ENCODE data around the gene ZCWPW1. TPM values are rescaled to one million over a fixed set of nuclear protein-coding genes. Genes with fewer than 3 reads are reported as not detected.

The ZCWPW1 gene
- polyA plus RNA-seq, 1 of the 3 experiments (the other 2 are of a cell fraction): 4.1 TPM

GRCh38 chr7:100356416-100357068 is 72.0 kb downstream of the ZCWPW1 start:
- Histone ChIP-seq H4K20me1 (ENCODE audit: insufficient read depth) (no peaks in the 10 kb centered on the region), H3K9me3 (no peaks in the 10 kb centered on the region), H3K4me2 (no peak overlapping the region), H3K4me1 (ENCODE audit: control insufficient read depth in 1 of 2, insufficient read depth in 2 of 2, low read depth in 1 of 2, low read length in 1 of 2) (no peaks in the 10 kb centered on the region), H3K79me2 (ENCODE audit: insufficient read depth) (no peaks in the 10 kb centered on the region), H3F3A (replicated peaks; ENCODE audit: insufficient read depth) (peaks cover 5% of the 10 kb centered on the region), H2AFZ (ENCODE audit: low read depth) (no peak overlapping the region), H3K9me2 (no peaks in the 10 kb centered on the region), H3K9ac (no peak overlapping the region), H3K4me3 (ENCODE audit: low read depth in 2 of 2, low read length in 1 of 2) (no peak overlapping the region), H3K27me3 (ENCODE audit: insufficient read depth) (no peaks in the 10 kb centered on the region), H3K36me3 (replicated peaks in 1 of 2; ENCODE audit: control insufficient read depth in 1 of 2, insufficient read depth in 2 of 2, low read length in 1 of 2) (peaks cover 62 to 71% of the 10 kb centered on the region in 2 experiments), H3K27ac (ENCODE audit: low read depth in 2 of 2, low read length in 1 of 2) (no peak overlapping the region)
- no peak for TF ChIP-seq FOXM1 (IDR thresholded peaks at IDR 0.05; ENCODE audit: low read depth)
- TF ChIP-seq IRF3 (IDR thresholded peaks at IDR 0.05; ENCODE audit: low read depth, low read length): no peak
- no peak for TF ChIP-seq FOSL2 (IDR thresholded peaks at IDR 0.05; ENCODE audit: borderline replicate concordance, low read depth)
- TF ChIP-seq TCF12 (IDR thresholded peaks at IDR 0.05): no peak
- TF ChIP-seq NFIC (IDR thresholded peaks at IDR 0.05; ENCODE audit: borderline replicate concordance): no peak
- TF ChIP-seq JUND (IDR thresholded peaks at IDR 0.05): no peak
- no peak for TF ChIP-seq USF1 (IDR thresholded peaks at IDR 0.05; ENCODE audit: borderline replicate concordance, low read depth)
- no peak for TF ChIP-seq POLR2AphosphoS5 (IDR thresholded peaks at IDR 0.05; ENCODE audit: low read depth, low read length)
- peak; percentile 26 for DNase-seq
- 79% methylated on average over 7 of the region's 8 CpGs for WGBS (ENCODE audit: low lambda C conversion rate)
- POLR2A ChIA-PET: no interaction called here
- CTCF ChIA-PET: interaction anchor here (2.4 to 2.5 kb wide), 2 partner anchors 12 to 51 kb away, joined by 9 read pairs; no protein-coding TSS in a partner anchor

GRCh38 chr7:100353685-100354330 is 74.7 kb downstream of the ZCWPW1 start:
- ChIA-PET CTCF (interaction anchor here (0.9 to 1.6 kb wide), 2 partner anchors 8 to 54 kb away, joined by 4 to 6 read pairs; no protein-coding TSS in a partner anchor), POLR2A (no interaction called here)
- no peak for TF ChIP-seq RXRA (IDR thresholded peaks at IDR 0.05; ENCODE audit: borderline replicate concordance, low read depth)
- TF ChIP-seq CTCF (IDR thresholded peaks at IDR 0.05): no peak
- TF ChIP-seq CHD2 (IDR thresholded peaks at IDR 0.05; ENCODE audit: low read length, partially characterized antibody): no peak
- no peak for TF ChIP-seq FOXM1 (IDR thresholded peaks at IDR 0.05; ENCODE audit: low read depth)
- TF ChIP-seq TEAD4 (IDR thresholded peaks at IDR 0.05; ENCODE audit: borderline replicate concordance, insufficient read depth): no peak
- no peak for TF ChIP-seq JUND (IDR thresholded peaks at IDR 0.05)
- no peak for TF ChIP-seq MEF2A (IDR thresholded peaks at IDR 0.05; ENCODE audit: borderline replicate concordance, low read depth)
- TF ChIP-seq MXI1 (IDR thresholded peaks at IDR 0.05; ENCODE audit: low read depth, low read length): no peak
- no peak for TF ChIP-seq USF2 (IDR thresholded peaks at IDR 0.05; ENCODE audit: borderline replicate concordance, low read depth, low read length)
- TF ChIP-seq ELF1 (IDR thresholded peaks at IDR 0.05): no peak
- TF ChIP-seq TAF1 (IDR thresholded peaks at IDR 0.05; ENCODE audit: borderline replicate concordance, low read depth, low read length): no peak
- TF ChIP-seq TCF12 (IDR thresholded peaks at IDR 0.05): no peak
- TF ChIP-seq GATA2 (CRISPR knock-in tag; IDR thresholded peaks at IDR 0.05): no peak
- TF ChIP-seq GABPA (IDR thresholded peaks at IDR 0.05; ENCODE audit: low read depth): no peak
- TF ChIP-seq EZH2phosphoT487 (IDR thresholded peaks at IDR 0.05; ENCODE audit: borderline replicate concordance, low read depth): no peak
- TF ChIP-seq MAX (IDR thresholded peaks at IDR 0.05; ENCODE audit: low read depth): no peak
- TF ChIP-seq FOXJ3 (CRISPR knock-in tag; IDR thresholded peaks at IDR 0.05): no peak

More at GRCh38 chr7:100353685-100354330, 74.7 kb downstream of the ZCWPW1 start:
- no peaks in the 10 kb centered on the region for H3K27me3 ChIP-seq (ENCODE audit: insufficient read depth)
- H3K27ac ChIP-seq (ENCODE audit: low read depth in 2 of 2, low read length in 1 of 2): no peak overlapping the region
- no peaks in the 10 kb centered on the region for H3K9me2 ChIP-seq
- no peak overlapping the region for H3K4me3 ChIP-seq (ENCODE audit: low read depth in 2 of 2, low read length in 1 of 2)
- 89% methylated on average over 4 of the region's 6 CpGs for WGBS (ENCODE audit: low lambda C conversion rate)
- peaks cover 46 to 74% of the 10 kb centered on the region in 2 experiments for H3K36me3 ChIP-seq (replicated peaks in 1 of 2; ENCODE audit: control insufficient read depth in 1 of 2, insufficient read depth in 2 of 2, low read length in 1 of 2)
- no peak overlapping the region for H3K4me2 ChIP-seq
- H2AFZ ChIP-seq (ENCODE audit: low read depth): no peak overlapping the region
- no peak overlapping the region for H3K9ac ChIP-seq
- H3K79me2 ChIP-seq (ENCODE audit: insufficient read depth): no peaks in the 10 kb centered on the region; the same call in 1 of the 2 replicates
- H3K9me3 ChIP-seq: no peaks in the 10 kb centered on the region
- no peaks in the 10 kb centered on the region for H3K4me1 ChIP-seq (ENCODE audit: control insufficient read depth in 1 of 2, insufficient read depth in 2 of 2, low read depth in 1 of 2, low read length in 1 of 2)
- no peak for DNase-seq
- no peaks in the 10 kb centered on the region for H4K20me1 ChIP-seq (ENCODE audit: insufficient read depth)
- H3F3A ChIP-seq (replicated peaks; ENCODE audit: insufficient read depth): peaks cover 3% of the 10 kb centered on the region

Measured in SK-N-SH (cell line).